H1 (cell line): ENCODE data around the gene OR2L5. TPM values are rescaled to one million over a fixed set of nuclear protein-coding genes. Genes with fewer than 3 reads are reported as not detected.

Experiments used
- CTCF ChIA-PET: fragments of 300-600 bp; sonication (Branson Sonifier 250); formaldehyde crosslinking; loops from one replicate; lab custom pipeline; 2021; ENCODE audit not compliant: partially characterized antibody; lab: Charles Lee
- POLR2A ChIA-PET: fragments of 300-600 bp; sonication (Branson Sonifier 250); formaldehyde crosslinking; loops from one replicate; lab custom pipeline; 2021; ENCODE audit warnings: inconsistent platforms; ENCODE audit not compliant: partially characterized antibody; lab: Charles Lee
- DNase-seq, 2 experiments: peaks; one replicate each; pipeline versions ENCODE4 v3.0.0 to v3.0.0-alpha.2; 2010 to 2022; ENCODE audit warnings: low spot score in 2 of 2, low read depth in 1 of 2, mixed read lengths in 1 of 2
- FAIRE-seq: peaks from 2 replicates; lab custom pipeline; 2011; peaks lifted over from hg19 to GRCh38; lab: Jason Lieb, UNC
- H2AFZ ChIP-seq: 2 replicates; pipeline ENCODE4 v1.8.1; 2012; ENCODE audit warnings: low read length, inconsistent platforms
- H2AK5ac ChIP-seq: 2 replicates; pipeline ENCODE4 v1.6.1; 2013; ENCODE audit warnings: low read depth, low read length
- H2BK120ac ChIP-seq: replicated peaks from 2 replicates; pipeline ENCODE3; 2013; ENCODE audit warnings: low read depth, low read length, inconsistent platforms
- H2BK12ac ChIP-seq: 2 replicates; pipeline ENCODE4 v1.6.1; 2013; ENCODE audit warnings: low read depth, low read length
- H2BK15ac ChIP-seq: 2 replicates; pipeline ENCODE4 v1.6.1; 2013; ENCODE audit warnings: low read length
- H2BK20ac ChIP-seq: 2 replicates; pipeline ENCODE4 v1.6.1; 2013; ENCODE audit warnings: low read length
- H2BK5ac ChIP-seq: 2 replicates; pipeline ENCODE4 v1.6.1; 2013; ENCODE audit warnings: low read depth, low read length
- H3K14ac ChIP-seq: 2 replicates; pipeline ENCODE4 v1.6.1; 2013; ENCODE audit warnings: inconsistent platforms; ENCODE audit not compliant: insufficient read length
- H3K18ac ChIP-seq: 2 replicates; pipeline ENCODE4 v1.6.1; 2013; ENCODE audit warnings: low read length; ENCODE audit errors: extremely low read depth
- H3K23ac ChIP-seq: 2 replicates; pipeline ENCODE4 v1.6.1; 2013; ENCODE audit warnings: inconsistent platforms; ENCODE audit not compliant: insufficient read length
- H3K23me2 ChIP-seq: 2 replicates; pipeline ENCODE4 v1.6.1; 2013; ENCODE audit warnings: low read depth, low read length
- H3K27ac ChIP-seq: 2 replicates; pipeline ENCODE4 v1.6.1; 2011; ENCODE audit warnings: low read depth, low read length, inconsistent platforms
- H3K27me3 ChIP-seq, 4 experiments: replicated peaks in 1 of 4; 1 replicate in 1 of 4; 2 replicates in 3 of 4; pipeline versions ENCODE4 v1.6.1 to v1.8.1; 2011 to 2013; ENCODE audit warnings: low read length in 3 of 4, mild to moderate bottlenecking in 3 of 4, inconsistent platforms in 2 of 4, mixed read lengths in 2 of 4, moderate library complexity in 1 of 4; ENCODE audit not compliant: control insufficient read depth in 3 of 4, insufficient read depth in 3 of 4; ENCODE audit errors: extremely low read depth in 1 of 4
- H3K36me3 ChIP-seq, 4 experiments: 2 replicates each; pipeline versions ENCODE4 v1.6.1 to v1.8.1; 2011 to 2013; ENCODE audit warnings: mild to moderate bottlenecking in 4 of 4, low read length in 3 of 4, moderate library complexity in 2 of 4, control low read depth in 1 of 4, inconsistent platforms in 1 of 4; ENCODE audit not compliant: insufficient read depth in 4 of 4, control insufficient read depth in 2 of 4
- H3K4ac ChIP-seq: replicated peaks from 2 replicates; pipeline ENCODE3; 2013; ENCODE audit warnings: low read length, low read depth, mixed read lengths, inconsistent platforms; ENCODE audit not compliant: insufficient read length
- H3K4me1 ChIP-seq, 4 experiments: replicated peaks in 1 of 4; 1 replicate in 1 of 4; 2 replicates in 3 of 4; pipeline versions ENCODE4 v1.6.1 to v1.8.1; 2011 to 2013; ENCODE audit warnings: low read length in 3 of 4, inconsistent platforms in 2 of 4, mixed read lengths in 1 of 4; ENCODE audit not compliant: insufficient read depth in 4 of 4, control insufficient read depth in 3 of 4
- H3K4me2 ChIP-seq, 2 experiments: 2 replicates each; pipeline versions ENCODE4 v1.6.1 to v1.8.1; 2011 to 2013; ENCODE audit warnings: low read depth in 2 of 2, low read length in 2 of 2, control low read depth in 1 of 2, inconsistent platforms in 1 of 2, mild to moderate bottlenecking in 1 of 2; ENCODE audit not compliant: insufficient read depth in 1 of 2
- H3K4me3 ChIP-seq, 4 experiments: fragments of 200-600, 300-600 bp in 1 of 4; sonication (generic), shearing (Covaris generic), sonication (Bioruptor Twin) in 1 of 4; 2 replicates each; pipeline versions ENCODE4 v1.5.1 to v1.8.1; 2011 to 2016; ENCODE audit warnings: low read length in 4 of 4, low read depth in 3 of 4, control low read depth in 2 of 4, inconsistent platforms in 2 of 4, mild to moderate bottlenecking in 2 of 4, mixed read lengths in 1 of 4, moderate library complexity in 1 of 4; ENCODE audit not compliant: insufficient read depth in 2 of 4; ENCODE audit errors: extremely low read depth in 1 of 4
- H3K56ac ChIP-seq: replicated peaks from 2 replicates; pipeline ENCODE3; 2013; ENCODE audit warnings: low read depth, mild to moderate bottlenecking, mixed read lengths, low read length, inconsistent platforms; ENCODE audit not compliant: insufficient read length
- H3K79me1 ChIP-seq: 2 replicates; pipeline ENCODE4 v1.6.1; 2013; ENCODE audit warnings: low read depth, low read length, control low read depth
- H3K79me2 ChIP-seq, 2 experiments: 2 replicates each; pipeline versions ENCODE4 v1.6.1 to v1.8.1; 2012 to 2013; ENCODE audit warnings: low read length in 2 of 2, mild to moderate bottlenecking in 2 of 2, inconsistent platforms in 1 of 2; ENCODE audit not compliant: insufficient read depth in 2 of 2, control insufficient read depth in 1 of 2
- H3K9ac ChIP-seq, 4 experiments: replicated peaks in 1 of 4; 1 replicate in 1 of 4; 2 replicates in 3 of 4; pipeline versions ENCODE4 v1.6.1 to v1.8.1; 2011 to 2013; ENCODE audit warnings: low read depth in 3 of 4, low read length in 3 of 4, control low read depth in 2 of 4, mild to moderate bottlenecking in 2 of 4, moderate library complexity in 2 of 4, inconsistent platforms in 1 of 4; ENCODE audit errors: extremely low read depth in 1 of 4
- H3K9me3 ChIP-seq, 2 experiments: 2 replicates each; pipeline versions ENCODE4 v1.6.1 to v1.8.1; 2012 to 2013; ENCODE audit warnings: mild to moderate bottlenecking in 2 of 2, moderate library complexity in 2 of 2, control low read depth in 1 of 2, inconsistent platforms in 1 of 2, low read depth in 1 of 2, low read length in 1 of 2, mixed read lengths in 1 of 2; ENCODE audit not compliant: insufficient read depth in 2 of 2
- H4K20me1 ChIP-seq, 2 experiments: replicated peaks in 1 of 2; 2 replicates each; pipeline versions ENCODE3 to v1.8.1; 2011 to 2013; ENCODE audit warnings: inconsistent platforms in 2 of 2, low read length in 2 of 2, mild to moderate bottlenecking in 1 of 2; ENCODE audit not compliant: insufficient read depth in 2 of 2, control insufficient read depth in 1 of 2
- H4K5ac ChIP-seq: 2 replicates; pipeline ENCODE4 v1.6.1; 2013; ENCODE audit warnings: low read length, low read depth, mixed read lengths, inconsistent platforms; ENCODE audit not compliant: insufficient read length
- H4K8ac ChIP-seq: 2 replicates; pipeline ENCODE4 v1.8.0; 2013; ENCODE audit warnings: mild to moderate bottlenecking, moderate library complexity, low read length, inconsistent platforms; ENCODE audit not compliant: insufficient read depth; ENCODE audit errors: extremely low read depth
- H4K91ac ChIP-seq: replicated peaks from 2 replicates; pipeline ENCODE3; 2013; ENCODE audit warnings: low read length, mixed read lengths, inconsistent platforms; ENCODE audit not compliant: insufficient read length
- CBX5 ChIP-seq: fragments of 300-800, 300-1000 bp; sonication (generic); IDR thresholded peaks from 2 replicates; pipeline ENCODE4 v1.7.1; 2016; ENCODE audit warnings: antibody characterized with exemption, low read length, low read depth
- CHD1 ChIP-seq: IDR thresholded peaks from 2 replicates; pipeline ENCODE4 v1.6.1; 2012; ENCODE audit warnings: low read depth, low read length, improper control_type of control experiment
- EGR1 ChIP-seq: IDR thresholded peaks from 2 replicates; pipeline ENCODE4 v1.6.1; 2011; ENCODE audit warnings: low read depth, low read length, borderline replicate concordance
- EZH2 ChIP-seq: fragments of 200-600 bp; sonication (generic); IDR thresholded peaks from 2 replicates; pipeline ENCODE4 v1.7.1; 2012; ENCODE audit warnings: low read depth, mild to moderate bottlenecking, moderate library complexity, low read length, inconsistent platforms; ENCODE audit not compliant: severe bottlenecking
- GTF2F1 ChIP-seq: IDR thresholded peaks from 2 replicates; pipeline ENCODE4 v1.6.1; 2012; ENCODE audit warnings: low read depth, low read length, improper control_type of control experiment, borderline replicate concordance
- HDAC6 ChIP-seq: IDR thresholded peaks from one replicate; pipeline ENCODE4 v1.7.1; 2012; ENCODE audit warnings: low read depth, mild to moderate bottlenecking, inconsistent platforms, low read length, moderate library complexity
- KDM1A ChIP-seq: fragments of 200-600, 300-600 bp; sonication (generic); IDR thresholded peaks from 2 replicates; pipeline ENCODE4 v1.7.1; 2016; ENCODE audit warnings: mild to moderate bottlenecking, low read length, borderline replicate concordance
- POLR2A ChIP-seq, 2 experiments: IDR thresholded peaks; 1 replicate in 1 of 2; 2 replicates in 1 of 2; pipeline ENCODE4 v1.6.1; 2011; ENCODE audit warnings: low read depth in 2 of 2, low read length in 2 of 2, mild to moderate bottlenecking in 2 of 2; ENCODE audit errors: control extremely low read depth in 1 of 2
- POLR2AphosphoS5 ChIP-seq: IDR thresholded peaks from 2 replicates; pipeline ENCODE4 v1.6.1; 2011; ENCODE audit warnings: low read depth, low read length
- SAP30 ChIP-seq: fragments of 300-600 bp; sonication (generic); IDR thresholded peaks from 2 replicates; pipeline ENCODE4 v1.7.1; 2012; ENCODE audit warnings: low read length, moderate library complexity, mild to moderate bottlenecking, inconsistent platforms; ENCODE audit not compliant: insufficient read depth, insufficient replicate concordance
- SIRT6 ChIP-seq: IDR thresholded peaks from one replicate; pipeline ENCODE4 v1.7.1; 2012; ENCODE audit warnings: low read length, inconsistent platforms
- SP2 ChIP-seq: IDR thresholded peaks from 2 replicates; pipeline ENCODE4 v1.6.1; 2012; ENCODE audit warnings: mild to moderate bottlenecking, low read length, inconsistent platforms
- SRF ChIP-seq: IDR thresholded peaks from 2 replicates; pipeline ENCODE4 v1.6.1; 2011; ENCODE audit warnings: mild to moderate bottlenecking, low read depth, low read length, moderate library complexity
- TAF7 ChIP-seq: optimal IDR thresholded peaks from 2 replicates; pipeline ENCODE3; 2011; ENCODE audit warnings: low read depth, mild to moderate bottlenecking, inconsistent platforms, low read length, moderate library complexity, borderline replicate concordance
- TEAD4 ChIP-seq: IDR thresholded peaks from 2 replicates; pipeline ENCODE4 v1.6.1; 2012; ENCODE audit warnings: low read depth, low read length, inconsistent platforms, mixed read lengths
- ZNF274 ChIP-seq: IDR thresholded peaks from 2 replicates; pipeline ENCODE4 v1.7.0; 2012; ENCODE audit warnings: low read length, borderline replicate concordance; ENCODE audit errors: extremely low read depth
- WGBS, 2 experiments: shearing (Covaris generic) in 1 of 2; methylation state at CpG; one replicate each; pipeline versions ENCODE4 v1.1.6 to v1.1.7; 2013 to 2015; ENCODE audit warnings: low lambda C conversion rate in 2 of 2, mixed read lengths in 2 of 2, inconsistent platforms in 1 of 2, low coverage in 1 of 2, missing lambda C conversion rate in 1 of 2; ENCODE audit not compliant: insufficient replicate concordance in 2 of 2, insufficient coverage in 1 of 2, insufficient read length in 1 of 2; ENCODE audit errors: extremely low coverage in 1 of 2, missing lambda C conversion rate in 1 of 2; 5-methylcytosine and 5-hydroxymethylcytosine counted together
- polyA plus RNA-seq, 7 experiments: library from polyadenylated mRNA; depleted of rRNA in 3 of 7; stranded (reverse) in 5 of 7; unstranded in 2 of 7; fragments of >200 nt in 5 of 7; fragments of 200-250 nt in 2 of 7; gene quantifications; 1 replicate in 5 of 7; 2 replicates in 1 of 7; 4 replicates in 1 of 7; pipeline versions ENCODE4 v1.2.1 to v1.2.3, GENCODE V29; 2011 to 2013; ENCODE audit warnings: missing spikeins in 2 of 7, mixed read lengths in 2 of 7
- total RNA-seq: library from RNA; stranded (reverse); fragmentation: NEBNext Ultra II Directional; extraction: Animal tissue kit (Norgen Biotek cat#: 25700); gene quantifications from 2 replicates; pipeline ENCODE4 v1.2.1, GENCODE V29; 2021

Gene OR2L5
- total and polyA plus RNA-seq, 2 of the 8 experiments (the other 6 are each of a cell fraction or from before 2014, with no cell fraction given) = not detected

- Histone ChIP-seq H3K23ac (no peak overlapping the region), H3K9ac (no peak overlapping the region), H3K27me3 (no peaks in the 10 kb centered on the region), H3K79me1 (no peaks in the 10 kb centered on the region), H2BK12ac (no peak overlapping the region), H3K4ac (no peak overlapping the region), H4K20me1 (no peaks in the 10 kb centered on the region), H3K18ac (no peak overlapping the region), H2BK120ac (no peak overlapping the region), H3K4me3 (no peak overlapping the region), H2AK5ac (no peak overlapping the region), H3K27ac (no peak overlapping the region), H3K79me2 (no peaks in the 10 kb centered on the region), H3K14ac (no peak overlapping the region), H2BK5ac (no peak overlapping the region), H3K4me1 (no peaks in the 10 kb centered on the region), H3K36me3 (no peaks in the 10 kb centered on the region; a peak in 1 of 8 replicates), H4K5ac (no peak overlapping the region), H2AFZ (no peak overlapping the region), H4K91ac (no peak overlapping the region), H3K9me3 (peaks cover 51 to 57% of the 10 kb centered on the region in 2 experiments), H3K23me2 (no peaks in the 10 kb centered on the region), H3K4me2 (no peak overlapping the region), H2BK20ac (no peak overlapping the region), H4K8ac (no peak overlapping the region), H3K56ac (no peak overlapping the region), H2BK15ac (no peak overlapping the region)
- 79% methylated on average over 1 of the region's 1 CpG; no CpG with 5 or more reads in 1 of the 2 experiments for WGBS, 2 experiments
- FAIRE-seq = no peak
- POLR2A ChIA-PET = no interaction called here
- DNase-seq = no peak
- CTCF ChIA-PET = no interaction called here
- TF ChIP-seq POLR2A (IDR thresholded peaks at IDR 0.05; ENCODE audit: control extremely low read depth in 1 of 2, low read depth in 2 of 2, low read length in 2 of 2) (no peak), ZNF274 (no peak), POLR2AphosphoS5 (no peak), SRF (no peak), CHD1 (no peak), SAP30 (no peak), TEAD4 (no peak), EGR1 (no peak), GTF2F1 (no peak), HDAC6 (no peak), EZH2 (no peak), TAF7 (no peak), CBX5 (no peak), SP2 (no peak), KDM1A (no peak), SIRT6 (no peak)
Measured at GRCh38 chr1:248015803-248016202, 2.3 kb downstream of the OR2L5 start.
